Hepatocyte (in vitro differentiated cells): Measurements from ENCODE around the gene ANGPTL5.

Experiments
- CTCF ChIP-seq: fragments of 200-600 bp; sonication (generic); IDR thresholded peaks from 2 replicates; pipeline ENCODE4 v1.5.1; 2016; ENCODE audit warnings: antibody characterized with exemption, mild to moderate bottlenecking; ENCODE audit not compliant: poor library complexity
- EZH2 ChIP-seq: fragments of 200-600 bp; sonication (generic); IDR thresholded peaks from 2 replicates; pipeline ENCODE4 v1.6.1; 2016; ENCODE audit warnings: antibody characterized with exemption, mild to moderate bottlenecking, borderline replicate concordance

DNA sequence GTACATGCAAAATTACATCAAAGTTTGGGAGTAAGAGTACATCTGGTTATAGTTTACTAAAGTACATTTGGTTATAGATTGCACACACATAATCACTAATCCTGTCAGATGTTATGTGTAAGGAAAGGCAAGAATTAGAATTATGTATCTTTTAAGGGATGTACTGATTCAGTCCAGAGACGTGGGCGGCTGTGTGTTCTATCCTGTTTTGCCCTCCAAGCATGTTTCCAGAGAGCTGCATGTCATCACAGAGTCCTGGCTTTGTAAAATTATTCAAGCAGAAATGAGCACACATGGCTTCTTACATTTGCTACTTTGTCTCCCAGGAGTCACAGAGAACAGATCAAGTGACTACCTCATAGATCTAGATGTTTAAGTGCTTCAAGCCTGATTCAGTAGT is 34.7 kb downstream of the ANGPTL5 start:
- TF ChIP-seq CTCF, result no peak
- TF ChIP-seq EZH2, result no peak
